Kidney (tissue), 22 donors: Measurements from ENCODE around the gene ARFGAP3. TPM values are rescaled to one million over a fixed set of nuclear protein-coding genes. Genes with fewer than 3 reads are reported as not detected.
A peak's percentile ranks its signal among the peaks of the same experiment; 100 is the strongest.

ENCODE experiments used
- DNase-seq, 5 donors: peaks; one replicate each; pipeline ENCODE4 v3.0.0-alpha.2; 2013 to 2020
- FAIRE-seq: peaks from 2 replicates; lab custom pipeline; 2012; peaks lifted over from hg19 to GRCh38; lab: Jason Lieb, UNC
- H3K27ac ChIP-seq, 2 donors: one replicate each; pipeline ENCODE4 v1.7.0; 2013; ENCODE audit warnings: low read depth in 2 of 2, low read length in 2 of 2, inconsistent platforms in 1 of 2
- H3K27me3 ChIP-seq: one replicate; pipeline ENCODE4 v1.7.1; 2013; ENCODE audit warnings: low read length, inconsistent platforms; ENCODE audit not compliant: control insufficient read depth, insufficient read depth
- H3K36me3 ChIP-seq, 3 donors: one replicate each; pipeline versions ENCODE4 v1.7.0 to v1.7.1; 2013; ENCODE audit warnings: low read length in 3 of 3, control low read depth in 1 of 3, inconsistent platforms in 1 of 3; ENCODE audit not compliant: insufficient read depth in 3 of 3, control insufficient read depth in 2 of 3
- H3K4me1 ChIP-seq, 3 donors: one replicate each; pipeline versions ENCODE4 v1.7.0 to v1.7.1; 2013; ENCODE audit warnings: low read length in 3 of 3, inconsistent platforms in 1 of 3, low read depth in 1 of 3; ENCODE audit not compliant: control insufficient read depth in 2 of 3, insufficient read depth in 2 of 3
- H3K4me3 ChIP-seq, 3 donors: one replicate each; pipeline versions ENCODE4 v1.7.0 to v1.8.1; 2013; ENCODE audit warnings: low read length in 3 of 3, control low read depth in 1 of 3, inconsistent platforms in 1 of 3
- H3K9ac ChIP-seq, 3 donors: one replicate each; pipeline versions ENCODE4 v1.7.0 to v1.7.1; 2013; ENCODE audit warnings: low read length in 3 of 3, control low read depth in 1 of 3, inconsistent platforms in 1 of 3
- H3K9me3 ChIP-seq, 3 donors: one replicate each; pipeline versions ENCODE4 v1.7.0 to v1.7.1; 2013; ENCODE audit warnings: low read length in 3 of 3, control low read depth in 1 of 3, inconsistent platforms in 1 of 3; ENCODE audit not compliant: control insufficient read depth in 2 of 3, insufficient read depth in 1 of 3
- CTCF ChIP-seq: IDR thresholded peaks from 3 replicates; pipeline ENCODE4 v1.5.1; 2012; ENCODE audit warnings: mild to moderate bottlenecking, moderate library complexity, borderline replicate concordance; ENCODE audit not compliant: insufficient read depth; ENCODE audit errors: extremely low read depth
- intact Hi-C: fragments of 100-400 bp; cut with DNase I; formaldehyde crosslinking; loops from one replicate; pipeline ENCODE4 v1.11.1; 2022
- long read RNA-seq, 10 donors: library from polyadenylated mRNA in 1 of 10; unstranded in 1 of 10; transcript quantifications; one replicate each; pipeline ENCODE4 v2.0.0 and lab custom pipeline, GENCODE V29; 2021 to 2026
- polyA plus RNA-seq: library from polyadenylated mRNA; stranded (reverse); fragments of 350-450 nt; fragmentation: Illumina TruSeq; extraction: RNeasy Lipid Tissue Mini Kit (QIAGEN cat#74804); gene quantifications from one replicate; pipeline ENCODE4 v1.2.3, GENCODE V29; 2014; ENCODE audit warnings: low read depth, low replicate concordance; ENCODE audit not compliant: insufficient read depth
- total RNA-seq: library from RNA; stranded (reverse); fragmentation: NEBNext Ultra II Directional; extraction: Animal tissue kit (Norgen Biotek cat#: 25700); gene quantifications from one replicate; pipeline ENCODE4 v1.2.1, GENCODE V29; 2021
- donor health status: control.
- donor health status: control.
- donor health status: control.
- donor health status: control.
- donor health status: control.
- donor health status: DM: yes; HTN: yes; CAD: no.
- donor health status: Normal renal cell carcinoma (clear cell type).

Gene ARFGAP3
- 97.3 TPM for total RNA-seq
- 29.9 TPM for polyA plus RNA-seq
- long read RNA-seq, donor 1, transcript ARFGAP3-201 (16 exons, 2,857 nt): major isoform, 5 of 14 reads
- long read RNA-seq, donor 1, partial matches to known transcripts: 9 of 14 reads
- long read RNA-seq, donor 1, other reads (novel, unspliced or antisense): 0 of 14 reads
- long read RNA-seq, donor 2, transcript ARFGAP3-201 (16 exons, 2,857 nt): major isoform, 13 of 31 reads
- long read RNA-seq, donor 2, partial matches to known transcripts: 17 of 31 reads
- long read RNA-seq, donor 2, other reads (novel, unspliced or antisense): 0 of 31 reads
- long read RNA-seq, donor 3, transcript ARFGAP3-201 (16 exons, 2,857 nt): major isoform, 14 of 39 reads
- long read RNA-seq, donor 3, partial matches to known transcripts: 24 of 39 reads
- long read RNA-seq, donor 3, other reads (novel, unspliced or antisense): 0 of 39 reads
- long read RNA-seq, donor 4, transcript ARFGAP3-201 (16 exons, 2,857 nt): major isoform, 13 of 22 reads
- long read RNA-seq, donor 4, partial matches to known transcripts: 8 of 22 reads
- long read RNA-seq, donor 4, other reads (novel, unspliced or antisense): 0 of 22 reads
- long read RNA-seq, donor 5, partial matches to known transcripts: 0 of 1 reads
- long read RNA-seq, donor 5, other reads (novel, unspliced or antisense): 0 of 1 reads
- long read RNA-seq, donor 6, transcript ARFGAP3-201 (16 exons, 2,857 nt): major isoform, 12 of 37 reads
- long read RNA-seq, donor 6, partial matches to known transcripts: 24 of 37 reads
- long read RNA-seq, donor 6, other reads (novel, unspliced or antisense): 0 of 37 reads
- long read RNA-seq, donor 7, transcript ARFGAP3-201 (16 exons, 2,857 nt): major isoform, 108 of 183 reads
- long read RNA-seq, donor 7, partial matches to known transcripts: 27 of 183 reads
- long read RNA-seq, donor 7, other reads (novel, unspliced or antisense): 45 of 183 reads
- long read RNA-seq, donor 8, partial matches to known transcripts: 0 of 1 reads
- long read RNA-seq, donor 8, other reads (novel, unspliced or antisense): 0 of 1 reads
- long read RNA-seq, donor 9, partial matches to known transcripts: 0 of 2 reads
- long read RNA-seq, donor 9, other reads (novel, unspliced or antisense): 0 of 2 reads
- long read RNA-seq, donor 10, partial matches to known transcripts: 10 of 13 reads
- long read RNA-seq, donor 10, other reads (novel, unspliced or antisense): 0 of 13 reads

- TF ChIP-seq CTCF: no peak
- peak within 1 kb of the TSS; percentile 78 to 91 (median 81) for H3K4me3 ChIP-seq
- intact Hi-C loops: no loop called here
- peak within 1 kb of the TSS; percentile 92 to 94 for H3K27ac ChIP-seq
- H3K9ac ChIP-seq: peak within 1 kb of the TSS; percentile 62 to 97 (median 79)
- H3K4me1 ChIP-seq: peaks cover 0 to 9% (median 3%) of the 10 kb centered on the region in 3 donors
- no peaks in the 10 kb centered on the region for H3K36me3 ChIP-seq
- H3K27me3 ChIP-seq: no peaks in the 10 kb centered on the region
- peak; percentile 94 to 98 (median 97) for DNase-seq
- H3K9me3 ChIP-seq: no peaks in the 10 kb centered on the region
- FAIRE-seq: no peak
These were observed at the start of gene ARFGAP3 for GRCh38 chr22:42856865-42857704. Gene ARFGAP3, minus strand, starts transcription at chr22:42857273. Its CDS starts 91 bp downstream, at chr22:42857182.

GRCh38 chr22:42905702-42906183, 48.7 kb upstream of the ARFGAP3 start:
- FAIRE-seq (no peak), DNase-seq (peak in 1 of 5 donors; percentile 89)
- peaks cover 0 to 13% (median 0%) of the 10 kb centered on the region in 3 donors for H3K4me1 ChIP-seq
- intact Hi-C loops: no loop called here
- no peaks in the 10 kb centered on the region for H3K9me3 ChIP-seq
- no peak overlapping the region for H3K9ac ChIP-seq
- H3K36me3 ChIP-seq: peaks cover 0 to 24% (median 0%) of the 10 kb centered on the region in 3 donors
- no peaks in the 10 kb centered on the region for H3K27me3 ChIP-seq
- no peak overlapping the region for H3K27ac ChIP-seq
- TF ChIP-seq CTCF: no peak
- no peak overlapping the region for H3K4me3 ChIP-seq

DNA sequence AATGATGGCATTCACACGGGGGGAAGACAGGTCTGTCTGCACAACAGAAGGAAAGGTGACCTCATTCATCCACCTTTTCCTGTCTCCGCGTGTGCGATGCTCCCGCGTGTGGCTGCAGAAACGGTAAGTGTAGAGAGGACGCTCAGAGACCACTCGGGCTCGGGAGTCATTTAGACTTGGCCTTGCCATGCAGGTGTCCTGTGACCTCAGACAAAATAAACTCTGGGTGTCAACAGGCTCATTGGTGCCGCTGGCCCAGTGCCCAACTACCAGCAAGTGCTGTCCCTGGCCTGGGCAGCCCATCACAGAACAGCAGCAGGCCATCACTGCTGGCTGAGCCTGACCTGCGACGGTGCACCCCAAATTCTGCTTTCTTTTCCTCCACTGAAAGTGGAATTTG, 48.1 kb upstream of the ARFGAP3 start:
- intact Hi-C loops: no loop called here
- no peak for TF ChIP-seq CTCF
- no peak for FAIRE-seq
- Histone ChIP-seq H3K27ac (no peak overlapping the region), H3K36me3 (peaks cover 0 to 23% (median 0%) of the 10 kb centered on the region in 3 donors), H3K9ac (no peak overlapping the region), H3K4me1 (peaks cover 0 to 10% (median 0%) of the 10 kb centered on the region in 3 donors), H3K27me3 (no peaks in the 10 kb centered on the region), H3K4me3 (no peak overlapping the region), H3K9me3 (no peaks in the 10 kb centered on the region)
- DNase-seq: no peak
